GM18519 (cell line): ENCODE data around the gene ATP23.

ENCODE experiments used
- ATAC-seq: cut with Tn5 transposase; IDR thresholded peaks from one replicate; pipeline ENCODE4 v1.9.1; 2021; ENCODE audit warnings: mild to moderate bottlenecking, moderate library complexity; ENCODE audit not compliant: unreplicated experiment, low FRiP score

ATP23 gene

GRCh38 chr12:57941165-57941894 is at the start of gene ATP23:
TSS of gene ATP23 (plus strand) at chr12:57941567. CDS start at chr12:57941702, 135 bp downstream.
- ATAC-seq, result peak; percentile 87

GRCh38 chr12:57892232-57892972 is 49.0 kb upstream of the ATP23 start:
- ATAC-seq, result no peak

- no peak for ATAC-seq
Measured at GRCh38 chr12:57893431-57894353, 47.7 kb upstream of the ATP23 start.

GRCh38 chr12:57894399-57895292 is 46.7 kb upstream of the ATP23 start:
- ATAC-seq, result no peak

- ATAC-seq, result no peak
Measured at GRCh38 chr12:57895389-57896114, 45.8 kb upstream of the ATP23 start.

GRCh38 chr12:57896115-57896433 is 45.3 kb upstream of the ATP23 start:
- no peak for ATAC-seq

GRCh38 chr12:57896434-57897201 is 44.7 kb upstream of the ATP23 start:
- no peak for ATAC-seq

- ATAC-seq, result no peak
Measured at GRCh38 chr12:57897286-57897974, 43.9 kb upstream of the ATP23 start.

- peak; percentile 24 for ATAC-seq
Measured at GRCh38 chr12:57898308-57898970, 42.9 kb upstream of the ATP23 start.

- ATAC-seq, result peak; percentile 83
Measured at GRCh38 chr12:57899010-57899662, 42.2 kb upstream of the ATP23 start.

GRCh38 chr12:57902478-57902969 is 38.8 kb upstream of the ATP23 start:
- no peak for ATAC-seq

- ATAC-seq, result no peak
Measured at GRCh38 chr12:57904426-57904825, 36.9 kb upstream of the ATP23 start.

- peak; percentile 67 for ATAC-seq
Measured at GRCh38 chr12:57904848-57905811, 36.2 kb upstream of the ATP23 start.

- no peak for ATAC-seq
Measured at GRCh38 chr12:57905812-57906475, 35.4 kb upstream of the ATP23 start.

GRCh38 chr12:57906821-57907220 is 34.5 kb upstream of the ATP23 start:
- ATAC-seq, result no peak
